CD4-positive, alpha-beta T cell treated with Interleukin-6 at 100 ng/mL for 8 hours (primary cell): ENCODE data around the gene ADARB2.
"Not testable (repeated sequence)": the region's sequence is repeated elsewhere in the genome, so short reads cannot be mapped to it uniquely, and the experiment has no call there.

ENCODE experiments used
- DNase-seq: peaks from one replicate; pipeline ENCODE4 v3.0.0-alpha.2; 2020; ENCODE audit warnings: mixed read lengths, low spot score

The ADARB2 gene

DNA sequence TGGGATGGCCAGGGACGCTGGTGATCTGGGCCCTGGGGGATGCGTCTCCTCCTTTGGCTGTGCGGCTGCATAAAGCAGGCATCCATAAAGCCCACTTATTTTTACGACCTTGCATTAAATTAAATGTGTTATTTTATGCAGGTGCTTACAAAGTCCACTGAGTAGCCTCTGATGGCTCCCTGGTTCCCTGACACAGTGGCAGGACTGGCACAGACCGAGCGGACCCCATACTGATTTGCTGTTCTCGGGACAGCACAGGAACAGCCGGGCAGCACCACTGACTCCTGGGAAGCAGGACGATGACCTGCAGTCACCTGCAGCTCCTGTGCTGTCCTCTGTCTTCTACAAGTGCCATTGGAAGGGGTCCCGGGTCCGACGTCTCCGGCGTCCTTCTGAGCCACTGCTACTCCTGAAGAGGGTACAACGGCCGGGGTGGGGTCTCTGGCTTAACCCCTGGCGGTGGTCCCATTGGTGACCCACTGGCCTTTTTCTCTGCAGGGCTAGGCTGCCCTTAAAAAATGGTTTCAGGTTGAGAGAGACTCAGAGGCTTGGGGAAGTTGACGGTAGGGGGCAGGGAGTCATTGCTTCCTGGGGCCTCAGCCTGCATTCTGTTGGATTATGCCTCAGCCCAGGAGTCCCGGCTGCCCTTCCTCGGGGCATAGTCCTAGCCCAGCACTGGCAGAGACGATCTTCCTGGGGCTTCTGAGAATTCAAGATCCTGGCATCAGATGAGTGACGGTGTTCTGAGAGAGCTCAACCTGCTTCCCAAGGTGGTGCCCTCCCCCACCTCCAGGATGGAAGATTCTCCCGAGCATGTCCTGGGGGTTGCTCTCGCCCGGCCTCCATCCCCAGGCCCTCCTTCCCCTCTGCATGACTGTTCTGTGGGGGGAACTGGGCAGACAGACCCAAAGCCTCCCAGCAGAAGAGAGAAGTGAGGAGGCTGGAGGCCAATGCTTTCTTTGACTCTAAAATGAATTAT, 330.1 kb downstream of the ADARB2 start:
- DNase-seq = no peak

DNA sequence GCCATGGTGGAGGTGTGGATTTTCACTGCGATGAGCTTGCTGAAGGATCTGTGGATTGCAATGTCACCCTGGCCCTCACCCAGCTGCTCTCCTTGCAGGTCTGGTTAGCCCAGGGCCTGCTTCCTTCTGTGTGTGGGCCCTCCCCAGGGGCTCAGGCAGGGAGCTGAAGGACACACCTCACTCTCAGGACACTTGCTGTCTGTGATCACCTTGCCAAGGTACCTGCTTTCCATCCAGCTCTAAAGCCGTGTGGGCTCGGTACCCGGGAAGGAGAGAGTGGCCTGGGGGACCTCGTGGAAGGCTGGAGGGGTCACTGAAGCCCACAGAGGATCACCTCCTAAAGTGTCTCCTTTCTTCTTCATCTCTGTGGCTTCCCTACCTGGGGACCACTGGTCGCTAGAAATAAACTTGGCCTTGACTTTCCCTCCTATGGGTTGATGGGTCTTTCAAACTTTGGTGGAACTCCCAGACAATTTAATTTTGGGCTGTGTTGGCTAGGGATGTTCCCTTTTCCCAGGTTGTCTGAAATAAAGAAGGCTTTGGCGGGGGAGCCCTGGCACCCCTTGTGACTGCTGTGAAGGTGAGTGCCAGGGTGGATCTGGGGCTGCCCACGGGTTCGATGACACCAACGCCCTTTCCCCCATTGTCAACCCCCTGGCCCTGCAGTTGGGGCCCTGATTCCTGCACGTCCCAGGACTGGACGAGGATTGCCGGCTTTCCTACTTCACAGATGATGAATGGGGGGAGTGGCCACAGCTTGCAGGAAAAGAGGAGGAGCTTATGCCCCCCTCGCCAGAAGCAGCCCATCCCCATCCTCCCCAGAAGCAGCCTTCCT, 331.0 kb downstream of the ADARB2 start:
- no peak for DNase-seq

DNA sequence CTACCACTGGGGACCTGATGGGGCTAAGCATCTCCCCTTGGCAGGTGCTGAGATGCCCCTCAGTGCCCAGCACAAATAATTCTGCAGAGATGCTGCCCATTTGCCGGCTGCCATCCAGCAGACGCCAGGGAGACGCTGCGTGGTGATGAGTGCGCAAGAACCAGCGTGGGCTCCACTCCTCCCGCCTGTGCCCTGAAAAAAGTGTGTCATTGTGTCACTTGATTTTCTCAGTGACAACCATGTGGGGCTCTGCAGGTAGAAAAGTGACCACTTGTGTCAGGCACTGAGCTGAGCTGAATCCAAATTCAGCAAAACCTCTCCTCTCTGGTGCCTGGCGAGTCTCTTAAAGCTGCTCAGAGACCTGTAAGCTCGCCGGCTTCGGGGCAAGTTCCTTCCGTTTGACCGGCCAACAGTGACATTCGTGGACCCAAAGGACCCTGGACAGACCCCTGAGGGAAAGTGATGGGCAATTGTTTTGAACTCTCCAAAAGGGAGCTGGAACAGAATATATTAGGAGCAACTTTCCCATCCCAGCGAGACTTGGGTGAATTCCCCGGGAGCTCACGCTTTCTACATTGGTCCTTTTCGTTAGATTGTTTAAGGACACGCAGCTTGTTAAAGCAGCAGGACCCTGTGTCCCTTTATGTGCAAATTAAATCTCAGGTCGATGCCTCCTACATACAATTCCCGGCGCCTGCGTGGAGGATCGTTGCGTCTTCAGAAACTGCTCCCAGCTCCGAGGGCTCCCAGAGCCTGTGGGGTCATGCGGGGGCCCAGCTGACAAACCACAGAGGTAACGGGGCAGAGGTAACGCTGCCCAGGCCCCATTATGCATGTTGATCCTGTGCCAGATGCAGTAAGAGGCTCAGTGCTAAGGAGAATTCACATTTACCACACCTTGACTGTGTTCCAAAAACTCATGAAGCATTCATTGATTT, 332.7 kb downstream of the ADARB2 start:
- DNase-seq = no peak

DNA sequence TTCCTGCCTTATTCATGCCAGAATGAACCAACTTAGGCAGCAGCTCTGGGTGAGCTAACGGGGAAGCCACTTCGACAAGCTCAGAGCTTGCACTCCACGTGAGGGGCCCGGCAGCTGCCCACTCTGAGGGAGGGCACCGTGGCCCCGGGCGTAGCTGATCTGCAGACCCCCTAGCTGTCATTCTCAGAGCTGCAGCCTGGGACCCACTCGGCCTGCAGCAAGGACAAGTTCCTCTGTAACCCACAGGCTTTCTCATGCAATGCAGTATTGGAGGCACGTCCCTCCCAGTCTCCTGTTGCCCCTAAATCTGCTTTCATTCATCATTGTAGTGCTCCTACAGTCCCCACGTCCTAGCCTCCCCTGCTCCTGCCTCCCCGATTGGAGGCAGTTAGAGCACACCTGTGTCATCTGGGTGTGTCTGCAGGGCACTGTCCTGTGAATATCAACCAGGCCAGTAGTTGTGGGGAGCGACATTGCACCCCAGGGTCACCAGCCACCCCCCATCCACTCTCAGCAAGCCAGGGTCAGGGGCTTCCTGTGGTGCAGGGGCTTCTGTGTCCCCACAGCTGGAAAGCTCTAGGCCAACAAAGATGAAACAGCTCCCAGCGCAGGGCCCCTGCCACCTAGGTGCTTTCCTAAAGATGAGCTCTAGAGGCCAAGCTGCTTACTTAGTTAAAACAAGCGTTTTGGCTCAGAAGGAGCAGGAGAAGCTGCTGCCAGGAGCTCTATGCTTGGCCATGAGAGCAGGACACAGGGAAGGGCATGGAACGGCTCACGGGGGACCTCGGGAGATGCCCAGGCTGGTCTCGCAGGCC, 333.6 kb downstream of the ADARB2 start:
- no peak for DNase-seq

DNA sequence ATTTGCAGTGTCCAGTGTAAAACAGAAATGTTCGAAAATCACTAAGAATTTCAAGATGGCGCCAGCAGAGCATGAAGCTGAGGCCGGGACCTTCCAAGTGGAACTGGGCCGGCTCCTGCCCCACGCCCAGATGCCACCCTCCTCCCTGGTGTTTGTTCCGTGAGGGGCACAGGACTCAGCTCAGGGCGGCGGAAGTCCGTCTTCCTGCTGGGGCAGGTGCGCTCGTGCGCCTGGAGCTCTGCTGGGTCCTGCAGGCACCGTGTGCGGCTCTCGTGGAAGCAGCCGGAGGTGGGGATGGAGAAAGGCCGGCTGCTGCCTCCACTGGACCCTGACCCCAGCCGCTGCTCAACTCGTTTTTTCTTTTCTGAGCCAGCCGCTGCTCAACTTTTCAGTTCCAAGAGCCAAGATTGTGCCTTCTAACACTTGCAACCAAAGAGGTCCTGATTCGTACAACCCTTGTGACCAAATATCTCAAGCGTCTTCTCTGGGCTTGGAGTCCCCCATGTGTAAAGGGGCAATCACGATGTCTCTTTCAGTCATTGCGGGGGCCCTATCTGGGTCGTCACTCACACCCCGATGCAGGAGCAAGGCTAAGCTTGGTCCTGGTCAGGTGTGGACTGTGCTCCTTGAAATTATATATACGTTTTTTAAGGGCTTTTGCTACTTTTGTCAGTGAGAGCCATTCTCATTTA, 334.4 kb downstream of the ADARB2 start:
- no peak for DNase-seq

DNA sequence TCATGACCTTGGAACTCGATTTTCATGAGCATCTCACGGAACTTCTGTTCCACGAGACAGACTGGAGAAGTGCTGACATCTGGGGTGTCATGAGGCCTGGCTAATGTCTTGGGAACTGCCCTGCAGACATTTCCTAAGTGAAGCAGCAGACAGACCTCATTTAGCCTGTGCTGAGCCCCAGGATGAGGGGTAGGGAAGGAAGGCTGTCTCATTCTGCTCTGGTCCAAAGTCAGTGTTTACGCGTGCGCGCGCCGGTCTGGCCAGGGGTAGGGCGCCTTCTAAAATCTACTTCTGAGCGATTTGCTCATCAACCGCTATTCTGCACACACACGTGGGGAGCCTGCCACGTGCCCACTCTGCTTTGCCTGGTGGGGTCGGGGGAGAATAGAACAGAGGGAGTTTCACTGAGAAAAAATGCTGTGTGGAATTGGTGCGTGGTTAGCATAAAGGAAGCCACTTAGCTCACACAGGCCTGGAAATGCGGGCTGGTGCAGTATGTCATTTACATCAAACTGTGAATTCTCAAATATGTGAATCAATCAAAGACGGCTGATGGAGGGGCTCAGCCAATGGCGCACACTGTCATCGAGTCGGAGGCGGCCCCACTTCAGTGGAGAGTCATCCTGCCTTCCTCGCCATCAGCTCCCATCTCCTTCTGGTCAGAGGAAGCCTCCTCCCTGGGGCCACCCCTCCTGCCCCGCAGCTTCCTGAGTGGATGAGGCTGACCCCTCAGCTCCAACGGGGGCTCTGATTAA, 335.1 kb downstream of the ADARB2 start:
- no peak for DNase-seq

DNA sequence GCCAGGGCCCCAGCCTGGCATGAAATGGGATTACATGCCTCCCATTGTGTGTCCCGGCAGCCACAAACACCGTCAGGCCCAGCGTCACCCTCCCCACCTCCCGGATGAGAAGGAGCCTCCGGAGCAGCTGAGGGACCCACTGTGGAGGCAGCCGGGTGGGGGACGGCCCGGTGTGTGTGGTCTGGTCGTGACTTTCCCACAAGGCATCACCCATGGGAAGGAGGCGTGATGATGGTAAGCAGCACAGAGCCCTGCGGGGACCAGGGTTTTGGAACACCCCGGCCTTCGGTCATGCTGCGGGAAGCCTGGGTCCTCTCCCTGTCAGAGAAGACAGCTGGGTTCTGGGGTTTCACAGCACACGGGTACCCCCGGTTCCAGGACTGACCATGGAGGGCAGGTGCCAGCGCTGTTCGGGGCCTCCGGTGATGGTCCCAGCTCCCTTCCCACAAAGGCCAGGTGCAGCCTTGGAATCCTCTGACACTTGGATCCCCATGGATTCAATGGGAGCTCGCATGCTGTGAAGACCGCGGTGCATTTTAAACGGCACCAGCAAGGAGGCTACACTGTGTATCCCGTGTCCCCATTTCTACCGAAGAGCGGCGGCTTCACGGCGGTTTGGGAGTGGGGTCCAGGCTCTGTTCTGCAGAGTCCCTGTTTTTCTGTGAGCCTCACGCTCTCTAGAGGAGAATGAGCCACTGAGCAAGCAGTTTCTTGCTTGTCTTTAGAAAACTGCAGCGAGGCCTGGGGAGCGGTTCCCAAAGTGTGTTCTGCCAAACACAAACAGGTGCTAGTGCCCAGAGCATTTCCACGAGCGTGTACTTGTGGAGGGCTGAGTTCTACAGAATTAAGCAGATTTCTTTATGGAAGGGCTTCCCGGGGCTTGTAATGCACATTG, 336.0 kb downstream of the ADARB2 start:
- DNase-seq = no peak

DNA sequence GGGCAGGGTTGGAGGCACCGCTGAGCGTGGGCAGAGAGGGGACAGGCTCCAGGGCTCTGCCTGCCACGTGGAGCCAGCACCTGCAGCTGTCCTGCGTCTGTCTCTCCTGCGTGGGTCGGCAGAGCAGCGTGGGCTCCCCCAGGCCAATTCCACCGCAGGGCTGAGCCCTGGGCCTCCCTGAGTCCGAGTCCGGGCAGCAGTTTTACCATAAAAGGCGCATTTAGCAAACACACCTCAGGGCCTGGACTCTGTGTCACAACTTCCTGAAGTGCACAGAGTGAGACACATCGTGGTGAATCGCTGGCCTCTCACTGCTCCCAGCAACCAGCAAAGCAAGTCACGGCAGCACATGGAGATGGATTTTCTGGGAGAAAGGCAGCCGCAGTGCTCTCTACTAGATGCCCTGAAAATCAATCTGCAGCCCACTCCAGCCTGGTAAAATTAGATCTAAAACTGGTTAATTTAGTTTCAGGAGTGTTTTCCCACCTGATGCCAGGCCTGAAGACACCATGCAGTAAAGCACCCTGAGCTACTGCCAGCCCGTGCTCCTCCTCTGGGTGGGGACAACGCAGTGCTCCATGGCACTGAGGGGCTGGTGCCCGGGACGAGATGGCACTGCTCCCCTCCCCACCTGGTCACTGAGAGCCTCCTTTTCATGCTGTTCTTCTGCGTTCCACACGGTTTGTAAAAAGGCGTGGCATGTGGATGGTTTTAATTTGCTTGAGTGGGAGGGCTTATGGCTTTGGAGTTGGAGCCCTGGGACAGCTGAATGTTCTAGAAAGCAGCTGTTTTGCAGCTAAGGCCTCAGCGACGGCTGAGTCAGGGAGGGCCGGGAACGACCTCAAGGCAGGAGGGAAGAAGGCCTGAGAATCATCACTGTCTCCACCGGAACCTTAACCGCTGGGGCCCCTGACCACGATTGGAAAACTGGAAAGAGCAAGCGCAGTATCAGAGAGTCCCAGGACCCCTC, 336.9 kb downstream of the ADARB2 start:
- no peak for DNase-seq

DNA sequence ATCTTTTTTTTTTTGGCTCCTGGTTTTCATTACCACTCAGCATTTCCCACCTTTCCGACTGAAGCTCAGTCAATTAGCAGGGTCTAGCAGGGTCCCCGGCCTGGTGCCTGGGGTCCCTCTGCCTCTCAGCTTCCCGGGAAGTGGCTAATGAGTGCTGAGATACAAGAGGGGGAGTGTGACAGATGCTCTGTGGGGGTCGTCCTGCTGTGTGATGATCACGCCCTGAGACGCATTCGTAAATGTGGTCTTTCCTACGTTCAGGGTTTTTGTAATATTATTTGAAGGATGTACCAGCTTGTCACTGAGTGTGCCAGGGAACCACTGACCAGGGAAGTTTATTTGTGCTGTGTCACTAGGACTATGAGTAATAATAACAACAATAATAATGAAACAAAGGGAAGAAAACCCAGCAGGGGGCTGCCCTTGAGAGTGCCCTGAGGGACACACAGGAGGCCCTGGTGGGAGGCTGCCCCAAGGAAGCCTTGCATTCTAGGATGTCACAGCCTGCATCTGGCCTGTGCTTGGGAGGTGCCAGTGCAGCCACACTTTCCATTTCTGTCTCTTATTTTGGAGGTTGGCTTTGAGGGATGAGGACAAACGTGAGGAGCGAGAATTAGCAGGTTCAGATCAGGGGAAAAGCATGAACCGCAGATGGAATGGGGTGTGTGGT, 337.8 kb downstream of the ADARB2 start:
- no peak for DNase-seq

DNA sequence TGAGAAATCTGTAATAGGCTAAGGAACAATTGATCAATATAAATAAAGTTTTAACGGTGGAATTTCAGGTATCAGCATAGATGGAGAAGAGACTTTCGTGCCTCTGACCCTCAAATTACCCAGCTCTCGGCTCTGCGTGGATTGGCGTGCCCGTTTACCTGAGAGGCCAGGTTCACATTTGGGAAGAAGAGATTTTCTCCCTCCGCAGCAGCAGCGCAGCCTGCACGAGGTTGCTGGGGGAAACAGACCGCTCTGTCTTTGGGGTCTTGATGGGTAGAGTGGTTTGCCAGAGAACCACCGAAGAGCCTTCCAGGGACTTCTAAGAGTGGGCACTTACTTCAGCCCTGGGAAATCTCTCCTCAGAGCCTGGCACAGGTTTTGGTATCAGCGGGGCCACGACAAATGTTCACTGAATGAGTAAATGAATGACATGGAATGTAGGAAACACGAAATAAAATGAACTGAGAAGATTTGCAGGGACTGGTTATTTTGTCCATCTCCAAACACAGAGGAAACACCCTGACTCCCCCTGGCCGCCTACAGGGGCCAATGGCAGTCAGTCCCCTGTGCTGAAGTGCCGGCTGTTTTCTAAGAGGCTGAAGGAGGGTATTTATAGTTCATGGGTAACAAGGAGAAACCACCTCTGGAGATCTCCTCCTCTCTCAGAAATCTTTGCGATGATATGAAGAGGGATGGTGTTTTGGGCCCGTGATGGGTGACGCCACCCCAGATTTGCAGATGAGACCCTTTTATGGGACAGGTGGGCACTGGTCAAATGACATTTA, 338.5 kb downstream of the ADARB2 start:
- DNase-seq = no peak

DNA sequence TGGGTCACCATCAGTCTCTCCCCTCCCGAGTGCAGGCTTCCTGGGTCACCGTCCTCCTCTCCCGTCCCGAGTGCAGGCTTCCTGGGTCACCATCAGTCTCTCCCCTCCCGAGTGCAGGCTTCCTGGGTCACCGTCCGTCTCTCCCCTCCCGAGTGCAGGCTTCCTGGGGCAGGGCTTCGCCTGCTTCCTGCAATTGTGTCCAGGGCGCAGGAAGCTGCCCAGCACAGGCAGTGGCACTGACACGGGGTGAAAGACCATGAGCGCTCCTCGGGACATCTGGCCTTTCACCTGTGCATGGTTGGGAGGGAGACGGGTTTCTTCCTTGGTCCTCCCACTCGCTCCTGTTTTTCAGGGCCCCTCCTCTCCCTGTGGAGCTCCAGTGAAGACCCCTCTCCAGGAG, 339.2 kb downstream of the ADARB2 start:
- DNase-seq = not testable (repeated sequence)

DNA sequence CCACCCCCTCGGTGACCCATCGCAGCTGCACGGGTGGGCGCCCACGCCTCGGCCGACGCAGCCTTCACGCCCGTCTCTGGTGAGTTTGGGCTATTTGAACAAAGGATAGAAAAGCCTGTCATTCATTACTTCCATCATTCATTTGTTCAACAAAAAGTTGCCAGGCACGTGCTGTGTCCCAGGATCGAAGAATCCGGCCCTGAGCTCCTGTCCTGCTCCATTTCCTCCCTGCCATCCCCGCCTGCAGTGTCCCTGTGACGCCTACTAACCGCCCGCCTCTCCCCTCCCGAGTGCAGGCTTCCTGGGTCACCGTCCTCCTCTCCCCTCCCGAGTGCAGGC, 341.1 kb downstream of the ADARB2 start:
- no peak for DNase-seq

DNA sequence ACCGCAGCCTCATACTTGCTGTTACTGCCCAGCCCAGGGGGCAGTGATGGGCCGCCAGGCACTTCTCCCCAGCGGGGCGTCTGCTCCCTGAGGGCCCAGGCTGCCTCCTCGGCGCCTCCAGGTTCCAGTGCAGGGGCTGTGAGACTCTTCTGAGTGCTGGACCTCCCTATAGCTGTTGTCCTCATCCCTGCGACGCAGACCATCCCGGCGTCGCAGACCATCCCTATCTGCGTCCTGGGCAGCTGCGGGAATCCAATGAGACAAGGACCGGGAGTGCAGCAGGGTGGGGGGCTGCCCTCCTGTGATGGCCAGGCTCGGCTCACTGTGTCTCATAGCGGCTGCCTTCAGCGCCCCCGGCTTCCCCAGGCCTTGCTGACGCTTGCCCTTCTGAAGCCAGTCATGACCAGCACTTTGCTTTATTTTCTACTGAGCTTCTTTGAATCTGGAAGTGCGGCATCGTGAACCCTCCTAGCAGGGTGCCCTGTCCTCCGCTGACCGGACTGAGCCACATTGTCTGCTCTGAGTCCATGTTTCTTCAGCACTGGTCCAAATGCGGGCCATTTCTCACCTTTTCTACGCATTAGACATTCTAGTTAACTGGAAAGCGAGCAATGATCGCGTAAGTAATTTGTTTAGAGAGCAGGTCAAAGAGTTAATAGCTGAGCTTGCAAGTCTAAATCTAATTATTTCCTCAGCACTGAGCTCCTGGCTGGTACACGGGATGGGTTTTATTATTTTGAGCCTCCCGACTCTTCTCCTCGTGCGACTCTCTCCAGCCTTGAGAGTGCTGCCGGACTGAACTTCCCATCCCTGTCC, 341.6 kb downstream of the ADARB2 start:
- no peak for DNase-seq

DNA sequence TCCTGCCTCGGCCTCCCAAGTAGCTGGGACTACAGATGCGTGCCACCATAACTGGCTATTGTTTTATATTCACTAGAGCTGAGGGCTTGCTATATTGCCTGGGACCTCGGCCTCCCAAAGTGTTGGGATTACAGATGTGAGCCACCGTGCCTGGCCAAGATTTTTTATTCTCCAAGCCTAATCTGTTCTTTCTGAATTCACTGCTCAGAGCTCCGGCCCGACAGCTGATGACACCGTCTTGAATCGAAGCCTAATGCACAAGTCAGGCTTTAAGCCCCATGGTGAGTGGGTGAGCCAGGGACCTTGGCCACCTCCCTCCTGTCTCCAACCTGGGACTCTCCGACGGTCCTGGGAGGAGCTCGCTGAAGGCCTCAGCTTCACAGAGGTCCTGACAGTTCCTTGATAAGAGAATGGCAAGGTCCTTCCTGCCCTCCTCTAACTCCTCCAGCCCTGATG, 342.3 kb downstream of the ADARB2 start:
- no peak for DNase-seq
